GM21423 (cell line): Measurements from ENCODE around the gene GALK2.

Experiments
- ATAC-seq: cut with Tn5 transposase; IDR thresholded peaks from one replicate; pipeline ENCODE4 v1.9.1; 2021; ENCODE audit warnings: mild to moderate bottlenecking, moderate library complexity; ENCODE audit not compliant: unreplicated experiment

Gene GALK2

DNA sequence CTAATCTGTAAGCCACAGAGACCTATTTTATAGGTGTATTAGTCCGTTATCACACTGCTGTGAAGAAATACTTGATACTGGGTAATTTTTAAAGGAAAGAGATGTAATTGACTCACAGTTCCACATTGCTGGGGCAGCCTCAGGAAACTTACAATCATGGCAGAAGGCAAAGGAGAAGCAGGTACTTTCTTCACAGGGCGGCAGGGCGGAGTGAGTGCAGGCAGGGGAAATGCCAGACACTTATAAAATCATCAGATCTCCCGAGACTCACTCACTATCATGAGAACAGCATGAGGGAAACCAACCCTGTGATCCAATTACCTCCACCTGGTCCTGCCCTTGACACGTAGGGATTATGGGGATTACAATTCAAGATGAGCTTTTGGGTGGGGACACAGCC, 108.7 kb downstream of the GALK2 start:
- no peak for ATAC-seq

GRCh38 chr15:49279521-49280456, 109.7 kb downstream of the GALK2 start:
- ATAC-seq: no peak

GRCh38 chr15:49282366-49282765, 112.3 kb downstream of the GALK2 start:
- ATAC-seq: no peak

- no peak for ATAC-seq
Observed at GRCh38 chr15:49286649-49287404, 116.8 kb downstream of the GALK2 start.

GRCh38 chr15:49287481-49287880, 117.4 kb downstream of the GALK2 start:
- no peak for ATAC-seq

GRCh38 chr15:49288391-49288790, 118.3 kb downstream of the GALK2 start:
- ATAC-seq: no peak

DNA sequence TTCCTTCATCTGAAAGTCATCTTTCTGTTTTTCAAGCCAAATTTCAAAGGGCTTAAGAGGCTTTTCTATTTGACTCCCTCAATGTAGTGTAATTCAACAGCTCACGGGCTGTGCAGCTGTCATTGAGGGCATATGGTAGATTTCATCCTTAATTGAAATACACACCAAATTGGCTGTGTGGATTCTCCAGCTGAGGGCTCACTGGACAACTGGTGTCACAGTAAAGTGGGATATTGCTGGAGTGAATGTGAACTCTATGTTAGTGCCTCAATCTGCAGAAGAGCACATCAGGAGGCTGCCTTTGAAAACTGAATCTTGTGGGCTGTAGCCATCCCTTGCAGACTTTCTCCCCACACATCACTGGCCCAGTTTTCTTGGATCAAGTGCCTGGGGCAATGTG, 120.1 kb downstream of the GALK2 start:
- ATAC-seq: no peak

GRCh38 chr15:49293941-49294340, 123.9 kb downstream of the GALK2 start:
- ATAC-seq: no peak

- ATAC-seq: no peak
Observed at GRCh38 chr15:49296258-49296657, 126.2 kb downstream of the GALK2 start.

DNA sequence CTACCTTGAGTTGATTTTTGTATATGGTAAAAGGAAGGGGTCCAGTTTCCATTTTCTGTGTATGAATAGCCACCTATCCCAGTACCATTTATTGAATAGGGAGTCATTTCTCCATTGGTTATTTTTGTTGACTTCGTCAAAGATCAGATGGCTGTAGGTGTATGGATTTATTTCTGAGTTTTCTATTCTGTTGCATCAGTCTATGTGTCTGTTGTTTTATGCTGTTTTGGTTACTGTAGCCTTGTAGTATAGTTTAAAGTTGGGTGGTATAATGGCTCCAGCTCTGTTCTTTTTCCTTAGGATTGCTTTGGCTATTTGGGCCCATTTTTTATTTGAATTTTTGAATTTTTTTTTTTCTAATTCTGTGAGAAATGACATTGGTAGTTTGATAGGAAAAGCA, 127.5 kb downstream of the GALK2 start:
- ATAC-seq: no peak

GRCh38 chr15:49300856-49301255, 130.8 kb downstream of the GALK2 start:
- no peak for ATAC-seq

DNA sequence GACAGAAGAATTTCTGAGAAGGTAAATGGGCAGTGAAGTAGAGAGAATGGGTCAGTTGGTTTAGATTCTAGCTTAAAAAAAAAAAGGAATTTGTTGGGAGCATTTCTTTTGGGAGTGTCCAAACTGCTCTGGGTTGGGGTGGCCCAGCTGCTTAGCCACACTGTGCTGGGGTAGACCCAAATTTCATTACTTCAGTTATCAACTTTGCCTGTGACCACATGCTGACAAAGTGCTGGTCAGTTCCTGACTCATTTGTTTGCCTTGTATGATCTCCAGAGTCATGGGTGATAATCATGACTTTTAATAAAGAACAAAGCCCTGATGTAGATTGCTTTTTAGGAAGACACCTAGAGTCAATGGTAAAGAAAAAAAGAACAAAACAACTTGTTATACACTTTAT, 131.5 kb downstream of the GALK2 start:
- ATAC-seq: no peak

- ATAC-seq: no peak
Observed at GRCh38 chr15:49303003-49303402, 133.0 kb downstream of the GALK2 start.

DNA sequence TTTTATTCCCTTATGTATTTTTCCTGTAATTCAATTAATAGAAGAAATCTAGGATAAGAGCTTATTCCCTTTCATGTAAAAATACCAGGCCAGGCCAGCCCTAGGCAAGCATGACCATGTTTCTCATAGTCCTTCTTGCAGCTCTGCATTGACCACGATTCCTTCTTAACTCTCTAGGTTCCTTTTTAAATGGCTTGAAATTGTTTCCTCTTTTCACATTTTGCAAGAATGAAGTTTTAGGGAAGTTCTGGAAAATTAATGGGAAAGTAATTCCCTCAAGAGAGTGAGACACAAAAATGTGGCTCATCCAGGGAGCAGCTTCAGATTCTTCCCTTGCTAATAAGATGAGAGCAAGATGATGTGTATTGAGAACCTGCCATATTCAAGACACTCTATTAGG, 136.5 kb downstream of the GALK2 start:
- no peak for ATAC-seq

GRCh38 chr15:49308686-49309085, 138.6 kb downstream of the GALK2 start:
- ATAC-seq: no peak

DNA sequence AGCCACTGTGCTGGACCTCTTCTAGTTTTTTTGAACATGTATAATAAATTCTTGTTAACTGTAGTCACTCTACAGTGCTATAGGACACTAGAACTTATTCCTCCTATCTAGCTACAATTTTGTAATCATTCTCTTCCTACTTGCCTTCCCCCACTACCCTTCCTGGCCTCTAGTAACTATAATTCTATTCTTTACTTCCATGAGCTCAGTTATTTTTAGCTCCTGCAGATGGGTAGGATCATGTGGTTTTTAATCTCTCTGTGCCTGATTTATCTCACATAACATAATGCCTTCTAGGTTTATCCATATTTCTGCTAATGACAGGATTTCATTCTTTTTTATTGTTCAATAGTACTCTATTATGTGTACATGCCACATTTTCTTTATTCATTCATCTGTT, 139.8 kb downstream of the GALK2 start:
- no peak for ATAC-seq

GRCh38 chr15:49313650-49314049, 143.6 kb downstream of the GALK2 start:
- no peak for ATAC-seq

DNA sequence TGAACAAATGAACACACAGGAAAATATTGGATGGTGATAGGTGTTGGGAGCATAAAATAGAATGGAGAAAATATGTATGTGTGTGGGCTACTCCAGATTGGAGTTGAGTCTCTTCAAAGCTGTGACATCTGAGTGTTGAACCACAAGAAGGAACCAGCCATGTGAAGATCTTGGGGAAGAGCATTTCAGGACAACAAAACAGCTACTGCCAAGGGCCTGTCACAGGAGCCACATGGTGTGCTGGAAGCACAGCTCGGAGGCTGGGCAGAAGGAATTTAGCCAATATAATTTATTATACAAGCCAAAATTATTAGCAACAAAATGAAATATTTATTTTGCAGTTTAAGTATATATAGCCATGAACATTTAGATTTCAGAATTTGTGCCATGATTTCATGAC, 144.7 kb downstream of the GALK2 start:
- ATAC-seq: no peak

DNA sequence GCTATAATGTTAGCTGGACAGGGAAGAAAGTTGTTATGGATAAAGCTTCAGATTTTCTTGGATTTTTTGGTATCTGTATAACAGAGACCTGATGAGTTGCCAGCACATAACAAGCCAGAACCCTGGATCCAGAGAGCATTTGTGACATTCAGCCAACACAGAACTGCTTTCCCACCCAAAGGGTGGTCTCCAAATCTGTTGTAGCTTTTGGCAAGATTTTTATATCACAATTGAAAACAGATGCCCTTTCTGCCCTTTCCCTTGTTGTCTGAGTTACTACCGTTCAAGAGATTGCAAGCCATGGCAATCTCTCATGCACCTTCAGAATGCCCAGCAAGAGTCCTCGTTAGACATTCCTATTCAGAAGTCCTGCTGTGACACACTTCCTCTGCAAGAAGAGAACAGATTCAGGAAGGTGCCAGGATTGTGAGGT, 145.4 kb downstream of the GALK2 start:
- no peak for ATAC-seq

DNA sequence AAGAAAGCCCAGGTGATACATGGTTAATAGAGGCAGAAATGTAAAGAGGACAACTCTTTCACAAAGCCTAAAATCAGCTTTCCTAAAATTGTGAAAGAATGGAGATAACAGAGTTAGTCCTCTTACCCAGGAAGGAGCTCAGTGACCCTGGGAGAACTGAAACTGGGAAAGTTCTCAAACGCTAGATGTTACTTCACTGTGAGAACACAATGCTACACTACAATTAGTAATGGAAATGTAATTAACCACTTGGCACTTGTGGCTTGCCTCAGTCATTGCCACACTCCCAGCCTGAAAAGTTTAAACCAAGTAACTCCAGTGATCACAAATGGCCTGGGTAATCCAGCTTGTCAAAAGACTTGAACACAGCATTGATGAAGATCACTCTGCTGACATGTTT, 150.3 kb downstream of the GALK2 start:
- ATAC-seq: no peak

DNA sequence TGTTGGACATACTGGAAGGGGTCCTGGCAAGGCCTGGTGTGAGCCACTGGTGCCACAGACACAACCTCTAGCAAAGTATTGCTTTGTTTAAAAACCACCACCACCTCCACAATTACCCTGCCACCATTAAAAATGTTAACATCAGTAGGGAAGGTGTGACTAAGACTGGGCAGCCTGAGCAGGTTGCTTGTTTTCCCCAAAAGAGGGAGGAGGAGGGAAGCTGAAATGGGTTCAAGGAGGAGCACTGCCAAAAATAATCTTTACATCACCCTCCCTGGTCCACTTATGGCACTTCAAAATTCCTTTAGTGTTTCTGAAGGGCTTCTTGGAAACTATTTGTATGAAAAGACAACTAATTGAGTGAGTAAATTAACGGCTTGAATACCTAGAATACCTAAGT, 153.2 kb downstream of the GALK2 start:
- no peak for ATAC-seq

DNA sequence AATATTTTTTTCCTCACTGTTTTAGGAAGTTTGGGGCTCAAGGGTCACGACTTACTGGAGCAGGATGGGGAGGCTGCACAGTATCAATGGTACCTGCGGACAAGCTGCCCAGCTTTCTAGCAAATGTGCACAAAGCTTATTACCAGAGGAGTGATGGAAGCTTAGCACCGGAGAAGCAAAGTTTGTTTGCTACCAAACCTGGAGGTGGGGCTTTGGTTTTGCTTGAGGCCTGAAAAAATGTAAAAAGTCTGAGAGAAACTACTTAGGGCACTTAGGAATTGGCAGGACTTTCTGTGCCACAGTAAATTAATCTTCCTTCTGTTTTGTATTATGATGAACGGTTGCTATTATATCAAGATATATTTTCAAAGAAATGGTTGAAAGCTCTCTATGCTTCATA, 157.9 kb downstream of the GALK2 start:
- no peak for ATAC-seq
